AG04450 (cell line): Measurements from ENCODE around the gene UGT3A1. TPM values are rescaled to one million over a fixed set of nuclear protein-coding genes. Genes with fewer than 3 reads are reported as not detected.

Experiments used
- CTCF ChIA-PET: fragments of 300-600, 350-600 bp; formaldehyde crosslinking; extraction: SDS; loops from one replicate; lab custom pipeline; 2022; ENCODE audit warnings: antibody characterized with exemption, inconsistent platforms; lab: Charles Lee
- POLR2A ChIA-PET: fragments of 350-600 bp; formaldehyde crosslinking; extraction: SDS; loops from one replicate; lab custom pipeline; 2021; ENCODE audit warnings: antibody characterized with exemption, inconsistent platforms; lab: Yijun Ruan, JAX
- DNase-seq: peaks from one replicate; pipeline ENCODE4 v3.0.0-alpha.2; 2011; ENCODE audit warnings: low read depth, low spot score
- H3K27ac ChIP-seq: one replicate; pipeline ENCODE4 v1.5.1; 2012; ENCODE audit warnings: low read depth, low read length, control low read depth
- H3K27me3 ChIP-seq: one replicate; pipeline ENCODE4 v1.6.0; 2012; ENCODE audit warnings: low read length; ENCODE audit not compliant: control insufficient read depth, insufficient read depth
- H3K4me3 ChIP-seq: 2 replicates; pipeline ENCODE4 v1.5.1; 2011; ENCODE audit warnings: mild to moderate bottlenecking, low read depth, low read length, control low read depth
- H3K9me3 ChIP-seq: 2 replicates; pipeline ENCODE4 v1.5.1; 2012; ENCODE audit warnings: low read length; ENCODE audit not compliant: control insufficient read depth, insufficient read depth
- CTCF ChIP-seq: IDR thresholded peaks from 2 replicates; pipeline ENCODE4 v1.5.1; 2011; ENCODE audit warnings: low read depth, low read length, control low read depth, inconsistent platforms
- polyA plus RNA-seq: library from polyadenylated mRNA; depleted of rRNA; stranded (reverse); fragments of >200 nt; gene quantifications from 2 replicates; pipeline ENCODE4 v1.2.3, GENCODE V29; 2011

The UGT3A1 gene
- polyA plus RNA-seq, 1 experiment, result not detected

- POLR2A ChIA-PET, result no interaction called here
- no peak overlapping the region for H3K4me3 ChIP-seq
- no peak for TF ChIP-seq CTCF
- no peak overlapping the region for H3K27ac ChIP-seq
- no peak for DNase-seq
- peaks cover 7% of the 10 kb centered on the region; the same call in 1 of the 2 replicates for H3K9me3 ChIP-seq
- no peaks in the 10 kb centered on the region for H3K27me3 ChIP-seq
- CTCF ChIA-PET, result interaction anchor here (1.1 to 8.4 kb wide), 2 partner anchors 268 to 302 kb away, joined by 5 to 254 read pairs; no protein-coding TSS in a partner anchor
These were observed 70.3 kb downstream of the UGT3A1 start for GRCh38 chr5:35920890-35921289.

DNA sequence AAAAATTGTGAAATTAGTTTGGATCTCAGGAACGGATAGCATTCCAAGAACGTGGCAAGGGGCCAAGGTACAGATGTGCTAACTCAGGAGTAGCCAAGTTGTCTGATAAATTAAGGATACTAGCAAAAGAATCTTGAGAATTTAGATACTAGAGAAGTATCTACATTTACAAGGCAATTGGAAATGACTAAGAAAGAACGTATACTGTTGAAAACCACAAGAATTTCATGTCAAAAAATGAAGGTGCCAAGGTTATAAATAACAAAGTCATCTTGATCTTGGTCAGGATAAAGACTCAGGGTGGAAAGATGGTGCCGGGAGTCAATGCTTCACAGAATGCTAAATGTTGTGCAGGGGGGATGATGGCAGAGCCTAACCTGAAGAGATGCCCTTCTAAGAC is 72.0 kb downstream of the UGT3A1 start:
- POLR2A ChIA-PET, result no interaction called here

DNA sequence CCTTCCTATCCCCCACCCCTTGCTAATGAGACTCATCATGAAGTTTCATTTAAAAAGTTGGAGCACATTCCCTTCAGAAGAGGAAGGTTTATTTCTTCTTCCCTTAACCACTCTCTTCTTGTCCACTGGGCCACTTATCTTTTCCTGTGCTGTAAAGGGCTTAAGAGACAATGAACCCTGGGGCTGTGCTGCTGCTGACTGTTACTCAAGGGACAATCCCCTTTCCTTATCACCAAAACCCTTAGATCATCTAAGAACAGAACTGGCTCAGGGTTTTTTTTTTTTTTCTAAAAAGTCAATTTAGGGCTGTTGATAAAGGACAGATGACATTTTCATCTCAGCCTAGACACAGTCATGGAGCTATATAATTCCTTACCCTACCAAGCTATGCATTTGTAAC is 82.4 kb downstream of the UGT3A1 start:
- Histone ChIP-seq H3K27ac (no peak overlapping the region), H3K4me3 (no peak overlapping the region), H3K27me3 (no peaks in the 10 kb centered on the region), H3K9me3 (peaks cover 5% of the 10 kb centered on the region)
- POLR2A ChIA-PET, result no interaction called here
- DNase-seq, result no peak
- no peak for TF ChIP-seq CTCF
- CTCF ChIA-PET, result interaction anchor here (0.5 to 1.3 kb wide), 3 partner anchors 17 to 258 kb away, joined by 3 to 7 read pairs (median 4); no protein-coding TSS in a partner anchor

More for the DNA sequence above, 72.0 kb downstream of the UGT3A1 start:
- H3K9me3 ChIP-seq, result peaks cover 7% of the 10 kb centered on the region; the same call in 1 of the 2 replicates
- no peak overlapping the region for H3K4me3 ChIP-seq
- CTCF ChIA-PET, result interaction anchor here (1.0 to 1.9 kb wide), 2 partner anchors 140 to 269 kb away, joined by 3 to 8 read pairs; no protein-coding TSS in a partner anchor
- peak; percentile 85 for DNase-seq
- TF ChIP-seq CTCF, result no peak
- peak overlapping the region; percentile 3 for H3K27ac ChIP-seq
- H3K27me3 ChIP-seq, result no peaks in the 10 kb centered on the region

- H3K4me3 ChIP-seq, result no peak overlapping the region
- DNase-seq, result no peak
- peaks cover 5% of the 10 kb centered on the region for H3K9me3 ChIP-seq
- ChIA-PET CTCF (interaction anchor here (0.5 to 1.3 kb wide), 3 partner anchors 17 to 28 kb away, joined by 4 to 7 read pairs (median 4); no protein-coding TSS in a partner anchor), POLR2A (no interaction called here)
- TF ChIP-seq CTCF, result no peak
- H3K27me3 ChIP-seq, result no peaks in the 10 kb centered on the region
- H3K27ac ChIP-seq, result no peak overlapping the region
These were observed 83.0 kb downstream of the UGT3A1 start for GRCh38 chr5:35908228-35908627.

GRCh38 chr5:35904443-35905132 is 86.6 kb downstream of the UGT3A1 start:
- H3K27me3 ChIP-seq, result no peaks in the 10 kb centered on the region
- no peaks in the 10 kb centered on the region for H3K9me3 ChIP-seq
- H3K27ac ChIP-seq, result no peak overlapping the region
- CTCF ChIA-PET, result no interaction called here
- no peak overlapping the region for H3K4me3 ChIP-seq
- no peak for TF ChIP-seq CTCF
- POLR2A ChIA-PET, result no interaction called here
- no peak for DNase-seq
